Measurements from ENCODE around the gene SATB1. TPM values are rescaled to one million over a fixed set of nuclear protein-coding genes. Genes with fewer than 3 reads are reported as not detected.

The SATB1 gene
- total RNA-seq, 2 experiments from 2014 or later, result 390 to 393 TPM

GRCh38 chr3:18440066-18440722 lies 15.1 kb upstream of the SATB1 start:
- H3K27me3 ChIP-seq (ENCODE audit: control insufficient read depth in 1 of 2, insufficient read depth in 2 of 2, low read length in 2 of 2), result no peaks in the 10 kb centered on the region
- peak overlapping the region; percentile 67 to 76 for H3K27ac ChIP-seq (ENCODE audit: low read depth in 1 of 2, low read length in 2 of 2)
- Mint-ChIP-seq H3K4me3 (peak overlapping the region; percentile 86), H3K9me3 (no peaks in the 10 kb centered on the region), H3K36me3 (ENCODE audit: low read depth) (peaks cover 47% of the 10 kb centered on the region), H3K27ac (peak overlapping the region; percentile 88), H3K27me3 (no peaks in the 10 kb centered on the region), H3K4me1 (ENCODE audit: low read depth) (peaks cover 61% of the 10 kb centered on the region)
- intact Hi-C loops (cut with DNase I, micrococcal nuclease), result loop anchor here (5.0 kb wide), 2 partner anchors 33 to 43 kb away; no protein-coding TSS in a partner anchor
- peak overlapping the region; percentile 80 for H3K4me3 ChIP-seq (ENCODE audit: low read length)
- H3K4me1 ChIP-seq (ENCODE audit: insufficient read depth, low read length), result peaks cover 19% of the 10 kb centered on the region
- POLR2A ChIA-PET, result interaction anchor here (8.4 to 10.4 kb wide), 2 partner anchors 9 to 21 kb away, joined by 98 to 152 read pairs; partner anchors contain the start of gene SATB1
- no peaks in the 10 kb centered on the region for H3K36me3 ChIP-seq (ENCODE audit: insufficient read depth, low read length)
- DNase-seq (peak in 2 of 14 experiments; percentile 25 to 38), ATAC-seq (ENCODE audit: poor library complexity) (no peak)
- H3K9me3 ChIP-seq (ENCODE audit: control insufficient read depth in 1 of 2, insufficient read depth in 1 of 2, low read length in 2 of 2), result no peaks in the 10 kb centered on the region
- CTCF ChIA-PET, result no interaction called here
- no peak for TF ChIP-seq CTCF (IDR thresholded peaks at IDR 0.05)

- peak overlapping the region; percentile 86 for H3K4me3 Mint-ChIP-seq
- CTCF ChIA-PET, result no interaction called here
Measured at GRCh38 chr3:18439281-18439680, 14.1 kb upstream of the SATB1 start.

GRCh38 chr3:18438586-18438985 lies 13.4 kb upstream of the SATB1 start:
- no peak for TF ChIP-seq CTCF (IDR thresholded peaks at IDR 0.05)
- peak in 13 of 14 experiments; percentile 37 to 90 (median 62) for DNase-seq
- H3K4me1 Mint-ChIP-seq (ENCODE audit: low read depth), result peaks cover 72% of the 10 kb centered on the region
- ATAC-seq (ENCODE audit: poor library complexity), result peak; percentile 89
- intact Hi-C loops (cut with DNase I, micrococcal nuclease), result loop anchor here in 1 of 2 experiments (1.0 to 5.0 kb wide), 2 partner anchors 14 to 549 kb away; no protein-coding TSS in a partner anchor
- no peaks in the 10 kb centered on the region for H3K9me3 ChIP-seq (ENCODE audit: control insufficient read depth in 1 of 2, insufficient read depth in 1 of 2, low read length in 2 of 2)
- peak overlapping the region; percentile 86 for H3K4me3 Mint-ChIP-seq
- H3K4me1 ChIP-seq (ENCODE audit: insufficient read depth, low read length), result peaks cover 13% of the 10 kb centered on the region
- H3K36me3 ChIP-seq (ENCODE audit: insufficient read depth, low read length), result no peaks in the 10 kb centered on the region
- ChIA-PET CTCF (interaction anchor here (0.7 to 1.7 kb wide), 6 partner anchors 9 to 49 kb away, joined by 3 to 6 read pairs (median 3); no protein-coding TSS in a partner anchor), POLR2A (interaction anchor here (0.5 to 3.6 kb wide), 14 partner anchors 9 to 344 kb away, joined by 3 to 42 read pairs (median 5); partner anchors contain the start of gene SATB1)
- peaks cover 42% of the 10 kb centered on the region for H3K36me3 Mint-ChIP-seq (ENCODE audit: low read depth)
- no peaks in the 10 kb centered on the region for H3K27me3 ChIP-seq (ENCODE audit: control insufficient read depth in 1 of 2, insufficient read depth in 2 of 2, low read length in 2 of 2)
- no peaks in the 10 kb centered on the region for H3K9me3 Mint-ChIP-seq
- H3K27ac Mint-ChIP-seq, result peak overlapping the region; percentile 88
- H3K4me3 ChIP-seq (ENCODE audit: low read length), result peak overlapping the region; percentile 80
- H3K27me3 Mint-ChIP-seq, result no peaks in the 10 kb centered on the region
- H3K27ac ChIP-seq (ENCODE audit: low read depth in 1 of 2, low read length in 2 of 2), result peak overlapping the region; percentile 67 to 76

More at GRCh38 chr3:18439281-18439680, 14.1 kb upstream of the SATB1 start:
- ATAC-seq (ENCODE audit: poor library complexity), result no peak
- H3K27me3 Mint-ChIP-seq, result no peaks in the 10 kb centered on the region
- H3K9me3 Mint-ChIP-seq, result no peaks in the 10 kb centered on the region
- peaks cover 19% of the 10 kb centered on the region for H3K4me1 ChIP-seq (ENCODE audit: insufficient read depth, low read length)
- intact Hi-C loops (cut with DNase I, micrococcal nuclease), result loop anchor here in 1 of 2 experiments (5.0 kb wide), 1 partner anchor 548 kb away; no protein-coding TSS in a partner anchor
- peaks cover 49% of the 10 kb centered on the region for H3K36me3 Mint-ChIP-seq (ENCODE audit: low read depth)
- H3K36me3 ChIP-seq (ENCODE audit: insufficient read depth, low read length), result no peaks in the 10 kb centered on the region
- peak overlapping the region; percentile 80 for H3K4me3 ChIP-seq (ENCODE audit: low read length)
- H3K27ac Mint-ChIP-seq, result peak overlapping the region; percentile 88
- peaks cover 70% of the 10 kb centered on the region for H3K4me1 Mint-ChIP-seq (ENCODE audit: low read depth)
- TF ChIP-seq CTCF (IDR thresholded peaks at IDR 0.05), result no peak
- no peaks in the 10 kb centered on the region for H3K27me3 ChIP-seq (ENCODE audit: control insufficient read depth in 1 of 2, insufficient read depth in 2 of 2, low read length in 2 of 2)
- H3K9me3 ChIP-seq (ENCODE audit: control insufficient read depth in 1 of 2, insufficient read depth in 1 of 2, low read length in 2 of 2), result no peaks in the 10 kb centered on the region
- POLR2A ChIA-PET, result interaction anchor here (1.4 to 10.4 kb wide), 5 partner anchors 8 to 315 kb away, joined by 6 to 152 read pairs (median 10); partner anchors contain the start of gene SATB1
- H3K27ac ChIP-seq (ENCODE audit: low read depth in 1 of 2, low read length in 2 of 2), result peak overlapping the region; percentile 67 to 76
- DNase-seq, result no peak

All from CD4-positive, alpha-beta T cell (primary cell).